GM23338 (cell line): ENCODE data around the gene CADPS2. TPM values are rescaled to one million over a fixed set of nuclear protein-coding genes. Genes with fewer than 3 reads are reported as not detected.

Experiments
- ATAC-seq: fragments of 200-7000 bp; cut with Tn5 transposase; 3 replicates; pipeline ENCODE4 v1.9.1; 2020
- DNase-seq: peaks from one replicate; pipeline ENCODE4 v3.0.0-alpha.2; 2015; ENCODE audit warnings: low spot score
- H2AFZ ChIP-seq: fragments of 200-600 bp; sonication (generic); 2 replicates; pipeline ENCODE4 v1.8.0; 2016; ENCODE audit warnings: antibody characterized with exemption, mild to moderate bottlenecking, moderate library complexity
- H3F3A ChIP-seq: fragments of 200-600 bp; sonication (generic); replicated peaks from 2 replicates; pipeline ENCODE4 v1.8.0; 2017; ENCODE audit warnings: antibody characterized with exemption, mixed run types, low read depth
- H3K27ac ChIP-seq: fragments of 200-600 bp; sonication (generic); 2 replicates; pipeline ENCODE4 v1.6.1; 2016; ENCODE audit warnings: low read depth
- H3K27me3 ChIP-seq: fragments of 200-600 bp; sonication (generic); 2 replicates; pipeline ENCODE4 v1.8.0; 2016; ENCODE audit warnings: mild to moderate bottlenecking, mixed run types, moderate library complexity; ENCODE audit not compliant: insufficient read depth
- H3K36me3 ChIP-seq: fragments of 200-600 bp; sonication (generic); 2 replicates; pipeline ENCODE4 v1.8.0; 2016; ENCODE audit warnings: mild to moderate bottlenecking; ENCODE audit not compliant: insufficient read depth
- H3K4me1 ChIP-seq: fragments of 200-600 bp; sonication (generic); 2 replicates; pipeline ENCODE4 v1.8.0; 2016; ENCODE audit warnings: mild to moderate bottlenecking, moderate library complexity; ENCODE audit not compliant: insufficient read depth
- H3K4me2 ChIP-seq: fragments of 200-600 bp; sonication (generic); 2 replicates; pipeline ENCODE4 v1.7.1; 2017; ENCODE audit warnings: mixed run types
- H3K4me3 ChIP-seq: fragments of 200-600 bp; sonication (generic); 2 replicates; pipeline ENCODE4 v1.6.1; 2016; ENCODE audit warnings: mixed run types
- H3K79me2 ChIP-seq: fragments of 200-600 bp; sonication (generic); replicated peaks from 2 replicates; pipeline ENCODE4 v1.8.0; 2017; ENCODE audit warnings: mild to moderate bottlenecking; ENCODE audit not compliant: insufficient read depth
- H3K9me2 ChIP-seq: fragments of 200-600 bp; sonication (generic); 2 replicates; pipeline ENCODE4 v1.8.0; 2017; ENCODE audit not compliant: insufficient read depth
- H4K20me1 ChIP-seq: fragments of 200-600 bp; sonication (generic); replicated peaks from 2 replicates; pipeline ENCODE4 v1.8.0; 2017; ENCODE audit warnings: mild to moderate bottlenecking; ENCODE audit not compliant: insufficient read depth
- H3K27ac Mint-ChIP-seq: 2 replicates; pipeline ENCODE4 v1.8.0; 2020; ENCODE audit warnings: inconsistent platforms, mild to moderate bottlenecking, moderate library complexity, mixed read lengths
- H3K27me3 Mint-ChIP-seq: 3 replicates; pipeline ENCODE4 v1.8.0; 2022; ENCODE audit warnings: low read depth, mild to moderate bottlenecking, moderate library complexity, mixed read lengths, inconsistent platforms; ENCODE audit not compliant: insufficient read depth, poor library complexity
- H3K36me3 Mint-ChIP-seq: 3 replicates; pipeline ENCODE4 v1.8.0; 2021; ENCODE audit warnings: low read depth, mild to moderate bottlenecking, inconsistent platforms, moderate library complexity, mixed read lengths
- H3K4me1 Mint-ChIP-seq: 3 replicates; pipeline ENCODE4 v1.8.0; 2020; ENCODE audit warnings: mild to moderate bottlenecking, inconsistent platforms, mixed read lengths
- H3K4me3 Mint-ChIP-seq: 3 replicates; pipeline ENCODE4 v1.8.0; 2021; ENCODE audit warnings: moderate library complexity, mild to moderate bottlenecking, inconsistent platforms, mixed read lengths
- H3K9me3 Mint-ChIP-seq: 3 replicates; pipeline ENCODE4 v1.8.0; 2020; ENCODE audit warnings: moderate library complexity, mild to moderate bottlenecking, inconsistent platforms, mixed read lengths
- EZH2 ChIP-seq: fragments of 200-600 bp; sonication (generic); IDR thresholded peaks from one replicate; pipeline ENCODE4 v1.8.0; 2017; ENCODE audit warnings: antibody characterized with exemption, mild to moderate bottlenecking, low read depth; ENCODE audit not compliant: unreplicated experiment
- NANOG ChIP-seq: IDR thresholded peaks from 2 replicates; pipeline ENCODE4 v1.6.1; 2016; ENCODE audit warnings: antibody characterized with exemption, borderline replicate concordance
- REST ChIP-seq: IDR thresholded peaks from one replicate; pipeline ENCODE4 v1.6.1; 2018; ENCODE audit warnings: antibody characterized with exemption; ENCODE audit not compliant: unreplicated experiment
- STAT1 ChIP-seq: IDR thresholded peaks from one replicate; pipeline ENCODE4 v1.6.1; 2016; ENCODE audit warnings: antibody characterized with exemption; ENCODE audit not compliant: unreplicated experiment
- ZNF114 ChIP-seq: fragments of 250-450 bp; sonication (Bioruptor Pico); IDR thresholded peaks from 2 replicates; pipeline ENCODE4 v1.5.0; 2020; ENCODE audit warnings: mild to moderate bottlenecking, moderate library complexity
- ZNF462 ChIP-seq: fragments of 250-450 bp; sonication (Bioruptor Pico); IDR thresholded peaks from 2 replicates; pipeline ENCODE4 v1.5.0; 2020; ENCODE audit warnings: mild to moderate bottlenecking, moderate library complexity
- polyA plus RNA-seq: library from polyadenylated mRNA; unstranded; fragments of >200 nt; fragmentation: Nextera tagmentation; extraction: Ambion mirVana; gene quantifications from 2 replicates; pipeline ENCODE4 v1.2.1, GENCODE V29; 2016
- total RNA-seq: library from RNA; depleted of rRNA; stranded (reverse); fragments of >200 nt; shearing (Covaris generic); gene quantifications from 2 replicates; pipeline ENCODE4 v1.2.3, GENCODE V29; 2014

CADPS2 gene
- total and polyA plus RNA-seq, 2 experiments from 2014 or later: 16.3 to 36.9 TPM

- DNase-seq (peak; percentile 21), ATAC-seq (peak; percentile 78)
- H3K4me1 Mint-ChIP-seq: peaks cover 42% of the 10 kb centered on the region
- H2AFZ ChIP-seq: no peak overlapping the region
- no peaks in the 10 kb centered on the region for H3K9me2 ChIP-seq
- no peaks in the 10 kb centered on the region for H3K27me3 ChIP-seq
- H3F3A ChIP-seq: no peaks in the 10 kb centered on the region
- no peaks in the 10 kb centered on the region for H3K36me3 ChIP-seq
- H3K27ac Mint-ChIP-seq: no peak overlapping the region
- H3K4me1 ChIP-seq: peaks cover 22% of the 10 kb centered on the region
- no peak overlapping the region for H3K27ac ChIP-seq
- H3K4me2 ChIP-seq: no peak overlapping the region
- no peaks in the 10 kb centered on the region for H3K27me3 Mint-ChIP-seq
- H3K79me2 ChIP-seq: no peaks in the 10 kb centered on the region
- TF ChIP-seq EZH2 (no peak), STAT1 (no peak), REST (no peak), ZNF462 (no peak), NANOG (no peak), ZNF114 (CRISPR knock-in tag) (no peak)
- H4K20me1 ChIP-seq: no peaks in the 10 kb centered on the region
- no peaks in the 10 kb centered on the region for H3K9me3 Mint-ChIP-seq
- H3K36me3 Mint-ChIP-seq: no peaks in the 10 kb centered on the region
- no peak overlapping the region for H3K4me3 Mint-ChIP-seq
- H3K4me3 ChIP-seq: no peak overlapping the region
Observed at GRCh38 chr7:122380992-122381391, 505.3 kb downstream of the CADPS2 start.
